HFFc6 (cell line): ENCODE results near the gene ABHD16B. TPM values are rescaled to one million over a fixed set of nuclear protein-coding genes. Genes with fewer than 3 reads are reported as not detected.

Source experiments
- DNase-seq: peaks from one replicate; pipeline ENCODE4 v3.0.0-alpha.2; 2018
- H3K27ac Mint-ChIP-seq: 2 replicates; pipeline ENCODE4 v1.8.0; 2020; ENCODE audit warnings: mild to moderate bottlenecking, mixed read lengths
- H3K27me3 Mint-ChIP-seq: 2 replicates; pipeline ENCODE4 v1.8.0; 2021; ENCODE audit warnings: mild to moderate bottlenecking, moderate library complexity, mixed read lengths; ENCODE audit not compliant: insufficient read depth
- H3K36me3 Mint-ChIP-seq: 2 replicates; pipeline ENCODE4 v1.8.0; 2021; ENCODE audit warnings: low read depth, mixed read lengths
- H3K4me1 Mint-ChIP-seq: 2 replicates; pipeline ENCODE4 v1.8.0; 2020; ENCODE audit warnings: low read depth, mixed read lengths
- H3K4me3 Mint-ChIP-seq: 2 replicates; pipeline ENCODE4 v1.8.0; 2020; ENCODE audit warnings: mild to moderate bottlenecking, moderate library complexity, mixed read lengths
- H3K9me3 Mint-ChIP-seq: 2 replicates; pipeline ENCODE4 v1.8.0; 2020; ENCODE audit warnings: mild to moderate bottlenecking, mixed read lengths
- total RNA-seq, 6 experiments: library from RNA; stranded (reverse); fragmentation: NEBNext Ultra II Directional; extraction: Animal tissue kit (Norgen Biotek cat#: 25700); gene quantifications; 2 replicates in 1 of 6; 3 replicates in 5 of 6; pipeline ENCODE4 v1.2.3, GENCODE V29; 2021
- TF ChIP-seq, protein P1 (sequence below): fragments of 200-600 bp; sonication (generic); IDR thresholded peaks from 2 replicates; pipeline ENCODE4 v1.5.0; 2021; ENCODE audit warnings: antibody characterized with exemption, mild to moderate bottlenecking

Gene ABHD16B
- total RNA-seq, 6 experiments from 2014 or later: not detected

DNA sequence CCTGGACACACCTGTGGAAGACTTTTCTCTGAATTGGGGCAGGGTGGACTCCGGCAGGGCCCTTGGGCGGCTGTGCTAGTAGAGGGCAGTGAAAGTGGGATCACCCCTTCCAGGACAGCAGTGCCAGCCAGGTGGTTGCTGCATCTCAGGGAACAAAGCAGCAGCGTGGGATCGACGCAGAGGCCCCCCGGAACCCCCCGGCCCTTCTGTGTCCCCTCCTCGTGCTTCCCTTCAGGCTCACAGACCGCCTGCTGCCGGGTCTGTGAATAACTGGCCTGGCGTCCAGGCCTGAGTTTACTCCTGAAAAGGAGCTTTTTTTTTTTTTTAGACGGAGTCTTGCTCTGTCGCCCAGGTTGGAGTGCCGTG is 24.7 kb downstream of the ABHD16B start:
- TF ChIP-seq, protein P1, sequence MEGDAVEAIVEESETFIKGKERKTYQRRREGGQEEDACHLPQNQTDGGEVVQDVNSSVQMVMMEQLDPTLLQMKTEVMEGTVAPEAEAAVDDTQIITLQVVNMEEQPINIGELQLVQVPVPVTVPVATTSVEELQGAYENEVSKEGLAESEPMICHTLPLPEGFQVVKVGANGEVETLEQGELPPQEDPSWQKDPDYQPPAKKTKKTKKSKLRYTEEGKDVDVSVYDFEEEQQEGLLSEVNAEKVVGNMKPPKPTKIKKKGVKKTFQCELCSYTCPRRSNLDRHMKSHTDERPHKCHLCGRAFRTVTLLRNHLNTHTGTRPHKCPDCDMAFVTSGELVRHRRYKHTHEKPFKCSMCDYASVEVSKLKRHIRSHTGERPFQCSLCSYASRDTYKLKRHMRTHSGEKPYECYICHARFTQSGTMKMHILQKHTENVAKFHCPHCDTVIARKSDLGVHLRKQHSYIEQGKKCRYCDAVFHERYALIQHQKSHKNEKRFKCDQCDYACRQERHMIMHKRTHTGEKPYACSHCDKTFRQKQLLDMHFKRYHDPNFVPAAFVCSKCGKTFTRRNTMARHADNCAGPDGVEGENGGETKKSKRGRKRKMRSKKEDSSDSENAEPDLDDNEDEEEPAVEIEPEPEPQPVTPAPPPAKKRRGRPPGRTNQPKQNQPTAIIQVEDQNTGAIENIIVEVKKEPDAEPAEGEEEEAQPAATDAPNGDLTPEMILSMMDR: no peak
- Mint-ChIP-seq H3K4me1 (no peaks in the 10 kb centered on the region), H3K9me3 (no peaks in the 10 kb centered on the region), H3K4me3 (no peak overlapping the region), H3K27me3 (peaks cover 5% of the 10 kb centered on the region), H3K27ac (no peak overlapping the region), H3K36me3 (peaks cover 23% of the 10 kb centered on the region)
- no peak for DNase-seq

GRCh38 chr20:63886921-63887320 is 25.6 kb downstream of the ABHD16B start:
- H3K4me1 Mint-ChIP-seq: no peaks in the 10 kb centered on the region
- TF ChIP-seq, protein P1: no peak
- H3K9me3 Mint-ChIP-seq: no peaks in the 10 kb centered on the region
- H3K27me3 Mint-ChIP-seq: peaks cover 7% of the 10 kb centered on the region
- peaks cover 28% of the 10 kb centered on the region for H3K36me3 Mint-ChIP-seq
- no peak for DNase-seq
- no peak overlapping the region for H3K27ac Mint-ChIP-seq
- H3K4me3 Mint-ChIP-seq: no peak overlapping the region

GRCh38 chr20:63889241-63890200 is 28.2 kb downstream of the ABHD16B start:
- H3K4me1 Mint-ChIP-seq: peaks cover 8% of the 10 kb centered on the region
- no peaks in the 10 kb centered on the region for H3K9me3 Mint-ChIP-seq
- peaks cover 26% of the 10 kb centered on the region for H3K36me3 Mint-ChIP-seq
- H3K27me3 Mint-ChIP-seq: peaks cover 12% of the 10 kb centered on the region
- no peak for DNase-seq
- TF ChIP-seq, protein P1: no peak
- H3K27ac Mint-ChIP-seq: no peak overlapping the region; the same call in 1 of the 2 replicates
- no peak overlapping the region for H3K4me3 Mint-ChIP-seq

DNA sequence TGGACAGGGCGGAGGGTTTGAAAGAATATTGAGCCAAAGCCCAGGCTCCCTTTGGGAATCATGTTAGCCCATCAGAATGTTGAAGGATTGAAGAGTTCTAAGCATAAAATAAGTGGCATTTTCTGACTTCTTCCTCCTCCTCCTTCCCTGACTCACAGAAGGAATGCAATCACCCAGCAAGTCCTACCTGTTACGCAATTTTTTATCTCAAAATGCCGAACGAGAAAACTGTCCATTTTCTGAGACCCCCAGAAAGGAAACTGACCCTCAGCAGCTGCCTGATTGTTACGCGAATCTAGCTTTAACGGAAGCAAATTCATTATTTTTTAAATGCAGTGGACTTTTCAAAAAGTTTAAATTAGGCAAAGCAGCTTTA is 28.9 kb downstream of the ABHD16B start:
- Mint-ChIP-seq H3K36me3 (peaks cover 24% of the 10 kb centered on the region; the same call in 1 of the 2 replicates), H3K4me3 (no peak overlapping the region), H3K9me3 (no peaks in the 10 kb centered on the region), H3K4me1 (peaks cover 9% of the 10 kb centered on the region), H3K27ac (no peak overlapping the region), H3K27me3 (peaks cover 12% of the 10 kb centered on the region)
- no peak for DNase-seq
- TF ChIP-seq, protein P1: no peak

DNA sequence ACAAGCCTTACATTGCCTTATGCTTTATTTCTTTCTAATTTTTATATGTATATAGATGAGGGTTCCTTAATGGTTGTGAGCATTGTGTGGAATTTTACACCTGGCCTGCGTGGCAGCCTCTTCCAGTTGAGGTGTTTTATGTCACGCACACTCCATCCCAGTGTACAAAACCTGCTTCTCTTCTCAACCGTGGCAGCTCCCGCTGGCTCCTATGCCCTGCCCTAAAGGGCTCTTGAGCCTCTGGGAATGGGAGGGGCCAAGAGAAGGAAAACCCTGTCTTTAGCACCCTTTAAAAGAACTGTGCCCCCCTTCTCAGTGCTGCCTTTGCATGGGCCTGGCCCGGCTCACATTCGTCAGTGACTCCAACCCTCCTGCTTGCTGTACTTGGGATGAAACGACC is 29.3 kb downstream of the ABHD16B start:
- Mint-ChIP-seq H3K27me3 (peaks cover 13% of the 10 kb centered on the region), H3K9me3 (no peaks in the 10 kb centered on the region), H3K27ac (no peak overlapping the region), H3K4me1 (peaks cover 9% of the 10 kb centered on the region), H3K36me3 (peaks cover 25% of the 10 kb centered on the region), H3K4me3 (no peak overlapping the region)
- TF ChIP-seq, protein P1: no peak
- DNase-seq: no peak
